DOHH2 (cell line): ENCODE measurements around the gene ADRA2A.

Experiments used
- CTCF ChIP-seq: fragments of 200-600 bp; sonication (generic); IDR thresholded peaks from one replicate; pipeline ENCODE4 v1.5.1; 2014; ENCODE audit warnings: antibody characterized with exemption, mild to moderate bottlenecking, low read depth, low read length; ENCODE audit not compliant: poor library complexity, severe bottlenecking
- EZH2phosphoT487 ChIP-seq: fragments of 200-600 bp; sonication (generic); IDR thresholded peaks from 2 replicates; pipeline ENCODE4 v1.6.1; 2017; ENCODE audit warnings: borderline replicate concordance, mild to moderate bottlenecking, antibody characterized with exemption, low read length, moderate library complexity, mixed read lengths

DNA sequence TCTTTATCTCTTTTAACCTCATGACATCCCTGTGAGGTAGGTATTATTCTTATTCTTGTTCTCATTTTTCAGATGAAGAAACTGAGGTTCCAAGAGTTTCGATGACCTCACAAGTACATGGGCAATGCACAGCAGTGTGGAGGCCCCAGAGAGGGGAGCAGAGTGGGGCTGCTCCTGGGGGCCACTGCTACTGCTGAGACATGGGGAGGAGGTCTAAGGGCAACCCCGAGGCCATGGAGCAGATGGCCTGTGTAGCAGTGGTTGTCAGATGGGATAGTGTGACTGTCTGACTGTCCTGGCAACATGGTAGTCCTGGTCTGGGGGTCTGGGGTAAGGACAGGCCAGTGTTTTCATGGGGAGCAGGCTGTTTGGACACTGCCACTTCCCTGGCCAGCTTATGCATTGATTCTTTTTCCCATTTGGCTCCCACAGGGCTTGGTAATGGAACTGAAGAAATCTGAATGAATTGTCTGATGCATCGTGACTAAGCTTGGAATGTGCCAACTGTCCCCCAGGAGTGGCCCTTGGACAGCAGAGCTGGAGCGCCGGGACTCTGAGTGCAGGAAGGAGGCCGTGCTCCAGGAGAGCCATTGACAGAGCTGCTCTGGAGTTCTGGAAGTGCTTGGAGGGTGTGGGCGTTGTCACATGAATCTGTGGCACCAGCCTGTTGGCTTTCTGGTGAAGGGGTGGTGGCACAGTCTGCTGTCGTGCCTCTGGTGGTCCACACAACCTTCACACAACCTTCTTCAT lies 40.9 kb downstream of the ADRA2A start:
- TF ChIP-seq CTCF (no peak), EZH2phosphoT487 (no peak)
